ENCODE results near the gene EPHB6.

- TF ChIP-seq EZH2phosphoT487 (IDR thresholded peaks at IDR 0.05; ENCODE audit: borderline replicate concordance, low read length) (no peak), CTCF (IDR thresholded peaks at IDR 0.05; ENCODE audit: low read depth, low read length, poor library complexity, severe bottlenecking) (no peak)
These were observed 21.5 kb upstream of the EPHB6 start for GRCh38 chr7:142833174-142834048.

Measured in DOHH2 (cell line).